HG02798 (cell line): ENCODE measurements around the gene PIK3R5.

Experiments
- ATAC-seq: cut with Tn5 transposase; IDR thresholded peaks from one replicate; pipeline ENCODE4 v1.9.1; 2021; ENCODE audit warnings: mild to moderate bottlenecking; ENCODE audit not compliant: unreplicated experiment, poor library complexity

The PIK3R5 gene

DNA sequence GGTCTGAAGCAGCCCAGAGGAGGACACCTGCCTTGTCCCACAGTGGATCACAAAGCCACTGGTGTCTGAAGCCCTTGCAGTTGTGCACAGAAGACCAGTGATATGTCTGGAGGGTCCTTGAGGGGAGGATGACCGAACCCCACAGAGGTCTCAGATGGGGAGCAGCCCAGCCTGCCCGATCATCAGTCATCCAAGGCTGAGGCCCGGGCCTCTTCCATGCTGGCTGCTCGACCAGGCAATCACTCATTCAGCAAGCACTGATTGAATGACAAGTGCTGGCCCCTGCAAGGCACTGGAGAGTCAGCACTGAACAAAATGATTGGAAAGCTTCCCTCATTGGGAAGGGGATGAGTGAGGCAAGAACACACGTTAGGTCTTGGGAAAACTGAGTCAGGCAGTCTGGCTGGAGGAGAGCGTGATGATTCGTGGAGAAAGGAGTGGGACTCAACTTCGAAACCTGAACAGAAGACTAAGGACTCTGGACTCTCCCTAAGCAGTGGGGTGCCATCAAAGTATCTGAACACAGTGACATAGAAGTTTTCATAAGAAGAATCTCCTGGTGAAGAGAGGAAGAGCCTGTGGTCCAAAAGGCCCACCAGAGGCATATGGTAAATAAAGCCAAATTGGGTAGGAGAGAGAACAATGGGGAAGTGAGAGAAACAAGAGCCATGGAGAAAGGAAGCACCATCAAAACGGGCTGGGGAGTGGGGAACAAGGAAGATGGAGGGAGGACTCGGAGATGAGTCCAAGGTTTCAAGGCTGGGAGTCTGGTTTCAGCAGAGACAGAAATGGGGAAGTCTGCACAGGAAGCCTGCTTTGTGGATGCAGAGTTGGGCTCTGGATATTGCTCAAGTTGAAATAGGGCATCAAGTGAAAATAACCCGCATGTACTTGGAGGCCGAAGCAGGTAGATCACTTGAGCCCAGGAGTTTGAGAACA is 10.2 kb downstream of the PIK3R5 start:
- no peak for ATAC-seq

DNA sequence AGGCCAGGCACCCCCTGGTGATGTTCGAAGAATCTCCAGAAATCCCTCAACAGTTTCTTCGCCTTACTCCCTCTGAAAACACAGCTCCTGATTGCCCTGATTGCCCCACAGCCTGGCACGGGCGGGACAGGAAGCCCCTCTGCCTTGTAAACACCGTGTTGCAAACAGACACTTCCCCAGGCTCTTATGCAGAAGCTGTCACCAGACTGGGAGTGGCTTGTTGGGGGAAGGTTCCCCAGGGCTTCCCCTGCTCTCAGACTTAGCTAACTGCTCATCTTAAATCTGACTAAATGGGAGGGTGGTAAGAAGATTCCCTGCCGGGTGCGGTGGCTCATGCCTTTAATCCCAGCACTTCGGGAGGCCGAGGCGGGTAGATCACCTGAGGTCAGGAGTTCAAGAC is 11.2 kb downstream of the PIK3R5 start:
- peak; percentile 64 for ATAC-seq

DNA sequence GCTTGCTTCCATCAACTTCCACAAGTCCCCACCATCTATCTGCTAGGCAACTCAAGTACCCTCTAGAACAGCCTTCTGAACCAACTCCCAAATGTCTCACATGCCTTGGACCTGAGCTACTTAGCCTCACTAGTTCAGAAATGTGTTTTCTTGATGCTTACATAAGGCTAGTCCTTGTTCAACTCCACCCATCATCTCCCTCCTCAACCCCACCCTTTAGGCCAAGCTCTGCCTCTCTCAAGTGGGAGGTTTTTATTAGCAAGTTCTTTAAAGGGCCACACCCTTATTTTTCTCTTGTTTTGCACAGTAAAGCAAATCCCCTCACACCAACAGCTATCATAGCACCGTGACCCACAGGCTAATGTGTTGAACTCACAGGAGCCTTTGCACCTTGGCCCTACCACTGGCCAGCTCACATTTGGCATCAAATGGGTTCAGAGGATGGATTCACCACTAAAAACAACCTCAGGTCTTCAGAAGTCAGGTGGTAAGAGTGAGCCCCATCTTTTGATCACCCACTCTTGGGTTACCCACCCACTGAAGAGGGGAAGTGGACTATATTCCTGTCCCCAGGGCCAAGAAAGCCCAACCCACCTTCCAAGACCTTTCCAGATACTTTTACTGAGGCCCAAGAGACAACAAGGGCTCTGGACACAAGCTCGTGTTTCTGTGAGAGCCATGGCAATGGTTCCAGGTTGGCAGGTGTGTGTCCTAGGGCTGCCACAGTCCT is 12.2 kb downstream of the PIK3R5 start:
- no peak for ATAC-seq

DNA sequence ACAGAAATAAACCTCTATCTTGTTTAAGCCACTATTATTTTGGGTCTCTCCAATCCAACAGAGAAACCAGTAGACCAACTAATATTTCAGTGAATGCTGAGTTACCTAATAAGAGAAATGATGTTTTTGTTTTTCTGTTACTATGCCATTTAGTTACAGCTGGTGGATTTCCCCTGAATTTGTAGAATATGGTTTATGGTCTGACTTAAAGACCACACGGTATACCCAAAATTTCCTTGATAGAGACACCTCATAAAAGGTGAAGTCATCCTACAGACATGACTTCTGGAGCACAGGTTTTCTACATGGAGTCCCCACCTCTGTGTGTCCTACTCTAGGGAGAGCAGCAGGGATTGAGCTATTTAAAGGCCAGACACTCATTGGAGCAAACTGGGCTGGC is 13.3 kb downstream of the PIK3R5 start:
- ATAC-seq: no peak

DNA sequence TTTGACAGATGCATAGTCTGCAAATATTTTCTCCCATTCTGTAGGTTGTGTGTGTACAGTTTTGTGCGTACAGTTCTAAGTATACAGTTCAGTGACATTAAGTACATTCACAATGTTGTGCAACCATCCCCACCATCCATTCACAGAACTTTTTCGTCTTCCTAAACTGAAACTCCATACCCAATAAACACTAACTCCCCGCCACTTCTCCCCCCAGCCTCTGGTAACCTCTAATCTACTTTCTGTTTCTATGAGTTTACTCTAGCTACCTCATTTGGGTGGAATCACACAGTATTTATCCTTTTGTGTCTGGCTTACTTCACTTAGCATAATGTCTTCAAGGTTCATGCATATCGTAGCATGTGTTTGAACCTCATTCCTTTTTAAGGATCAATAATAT is 14.3 kb downstream of the PIK3R5 start:
- ATAC-seq: no peak

DNA sequence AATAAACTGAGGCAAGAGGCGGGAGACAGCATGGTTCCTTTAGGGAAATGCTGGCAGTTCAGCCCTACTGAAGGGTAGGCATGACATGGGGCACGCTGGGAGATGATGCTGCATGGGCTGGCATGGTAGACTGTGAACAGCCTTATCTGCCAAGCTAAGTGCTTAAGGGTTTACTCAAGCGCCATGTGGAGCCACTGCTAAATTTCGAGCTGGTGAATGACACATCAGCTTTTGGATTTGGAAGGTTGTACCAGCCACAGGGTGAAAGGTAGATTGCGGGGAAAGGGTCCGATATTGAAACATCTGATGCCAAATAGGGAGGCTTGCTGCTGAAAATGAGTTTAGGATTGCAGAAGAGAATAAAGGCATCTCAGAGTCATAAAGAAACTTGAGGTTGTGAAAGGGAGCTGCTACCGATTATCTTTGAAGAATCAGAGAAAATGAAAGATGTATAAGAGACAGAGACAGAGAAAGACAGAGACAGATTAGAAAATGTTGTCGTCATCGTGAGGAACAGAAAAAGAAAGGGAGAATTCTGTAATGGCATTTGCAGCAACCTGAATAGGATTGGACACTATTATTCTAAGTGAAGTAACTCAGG is 16.3 kb downstream of the PIK3R5 start:
- ATAC-seq: peak; percentile 38

DNA sequence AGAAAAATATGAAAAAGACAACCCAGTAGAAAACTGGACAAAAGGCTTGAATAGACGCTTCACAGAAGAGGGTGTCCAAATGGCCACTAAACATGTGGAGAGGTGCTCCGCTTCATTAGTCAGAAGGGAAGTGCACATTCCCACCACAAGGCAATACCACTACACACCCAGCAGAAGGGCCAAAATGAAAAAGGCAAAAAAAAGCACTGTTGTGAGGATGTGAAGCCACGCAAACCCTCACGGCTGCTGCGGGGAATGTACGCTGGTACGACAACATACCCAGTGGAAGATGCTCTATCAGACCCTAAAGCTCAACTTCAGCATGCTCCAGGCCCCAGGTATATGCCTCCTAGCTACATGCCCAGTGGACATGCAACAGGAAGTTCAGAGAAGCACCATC is 17.0 kb downstream of the PIK3R5 start:
- no peak for ATAC-seq

DNA sequence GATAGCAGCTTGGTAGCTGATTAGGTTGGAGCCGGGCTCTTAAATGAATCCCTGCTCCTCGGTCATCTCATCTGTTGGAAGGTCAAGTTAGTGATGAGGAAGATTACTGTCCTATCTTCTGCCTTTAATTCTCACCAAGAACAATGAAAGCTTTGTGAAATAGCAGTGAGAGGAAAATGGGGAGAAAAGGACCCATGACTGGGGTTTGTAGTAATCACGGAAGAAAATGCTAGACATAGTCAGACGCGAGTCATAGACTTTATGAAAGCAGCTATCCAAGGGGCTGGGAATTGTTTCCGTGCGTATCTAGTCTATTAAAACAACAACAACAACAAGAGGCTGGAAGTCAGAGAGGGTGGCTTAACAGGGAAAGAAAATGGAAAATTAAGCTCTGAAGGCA is 18.3 kb downstream of the PIK3R5 start:
- no peak for ATAC-seq

DNA sequence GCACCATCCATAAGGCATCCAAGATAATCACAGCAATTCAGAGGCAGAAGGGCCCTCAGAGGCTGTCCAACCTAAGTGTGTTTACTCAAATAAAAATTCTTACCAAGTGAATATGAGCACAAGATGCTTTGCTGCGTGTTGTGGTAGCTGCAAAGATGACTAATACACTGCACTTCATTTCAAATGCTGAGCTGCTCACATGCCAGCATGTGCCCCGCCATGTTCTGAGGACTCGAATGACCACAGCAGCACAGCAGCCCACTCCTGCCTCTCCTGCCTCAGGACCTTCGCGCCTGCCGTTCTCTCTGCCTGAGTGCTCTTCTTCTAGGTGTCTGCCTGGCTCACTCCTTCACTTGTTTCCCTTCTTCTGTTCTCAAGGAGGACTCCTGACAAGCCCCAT is 19.0 kb downstream of the PIK3R5 start:
- ATAC-seq: no peak

DNA sequence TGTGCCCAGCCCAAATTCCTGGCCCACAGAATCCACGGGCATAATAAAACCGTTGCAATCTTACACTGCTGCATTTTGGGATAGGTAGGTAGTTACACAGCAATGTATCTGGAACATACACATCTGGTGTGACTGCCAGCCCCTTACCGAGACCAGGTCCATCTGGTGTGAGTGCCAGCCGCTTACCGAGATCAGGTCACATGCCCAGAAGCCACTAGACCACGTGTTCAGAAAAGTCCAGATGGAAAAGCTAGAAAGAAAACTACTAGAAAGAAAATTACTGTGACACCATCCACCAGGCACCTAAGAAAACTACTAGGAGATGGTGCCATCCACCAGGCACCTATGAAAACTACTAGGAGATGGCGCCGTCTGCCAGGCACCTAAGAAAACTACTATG is 19.4 kb downstream of the PIK3R5 start:
- no peak for ATAC-seq

DNA sequence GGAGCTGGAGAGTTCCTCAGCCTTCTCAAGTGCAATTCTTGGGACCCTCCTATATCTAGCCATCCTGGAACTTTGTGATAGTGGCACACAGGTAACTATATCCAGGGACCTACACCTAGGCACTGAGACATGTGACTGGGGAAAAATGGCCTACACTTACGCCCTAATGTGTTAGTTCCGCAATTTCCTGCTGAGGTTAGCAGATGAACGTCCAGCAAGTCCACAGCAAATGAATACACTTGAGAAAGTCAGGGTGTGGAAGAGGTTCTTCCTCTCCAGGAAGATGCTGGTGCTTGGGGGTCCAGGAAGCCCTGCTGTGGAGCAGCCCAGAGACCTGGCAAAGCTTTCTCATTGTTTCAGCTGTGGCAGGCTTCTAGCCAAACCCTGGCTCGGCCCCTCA is 20.8 kb downstream of the PIK3R5 start:
- no peak for ATAC-seq

DNA sequence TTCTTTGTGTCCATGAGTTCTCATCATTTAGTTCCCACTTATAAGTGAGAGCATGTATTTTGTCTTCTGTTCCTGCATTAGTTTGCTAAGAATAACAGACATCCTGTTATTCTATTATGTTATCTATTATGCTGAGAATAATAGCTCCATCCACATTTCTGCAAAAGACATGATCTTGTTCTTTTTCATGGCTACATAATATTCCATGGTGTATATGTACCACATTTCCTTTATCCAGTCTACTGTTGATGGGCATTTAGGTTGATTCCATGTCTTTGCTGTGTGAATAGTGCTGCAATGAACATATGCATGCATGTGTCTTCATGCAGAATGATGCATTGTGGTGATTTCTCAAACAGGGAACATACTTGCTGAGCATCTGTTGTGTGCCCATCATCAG is 21.4 kb downstream of the PIK3R5 start:
- no peak for ATAC-seq

DNA sequence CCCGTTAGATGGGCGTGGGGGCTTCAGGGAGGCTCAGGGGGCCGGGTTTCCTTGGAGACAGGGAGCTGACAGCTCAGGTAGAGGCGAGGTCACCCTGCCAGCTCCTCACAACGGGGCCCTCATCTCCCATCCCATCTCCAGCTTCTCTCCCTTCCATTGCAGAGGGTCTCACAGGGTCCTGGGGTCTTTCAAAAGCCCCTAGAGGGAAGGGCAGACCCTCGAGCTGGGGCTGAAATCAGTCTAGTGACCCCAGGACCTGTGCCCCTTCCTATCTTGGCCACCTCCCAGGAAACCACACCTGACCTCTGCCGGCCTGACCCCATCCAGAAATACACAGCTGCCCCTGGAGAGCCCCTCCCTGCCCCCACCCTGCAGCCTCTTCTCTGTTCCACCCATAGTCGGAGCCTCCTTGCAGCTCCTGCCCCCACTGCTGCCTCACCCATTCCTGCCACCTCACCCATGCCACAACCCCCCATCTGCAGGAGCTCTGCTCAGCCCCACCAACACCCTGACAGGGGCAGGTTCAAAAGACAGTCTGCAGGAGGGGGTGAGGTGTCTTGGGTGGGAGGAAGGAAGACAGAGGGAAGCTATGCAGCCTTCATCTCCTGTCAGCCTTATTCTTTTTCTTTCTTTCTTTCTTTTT is 23.4 kb downstream of the PIK3R5 start:
- ATAC-seq: no peak

DNA sequence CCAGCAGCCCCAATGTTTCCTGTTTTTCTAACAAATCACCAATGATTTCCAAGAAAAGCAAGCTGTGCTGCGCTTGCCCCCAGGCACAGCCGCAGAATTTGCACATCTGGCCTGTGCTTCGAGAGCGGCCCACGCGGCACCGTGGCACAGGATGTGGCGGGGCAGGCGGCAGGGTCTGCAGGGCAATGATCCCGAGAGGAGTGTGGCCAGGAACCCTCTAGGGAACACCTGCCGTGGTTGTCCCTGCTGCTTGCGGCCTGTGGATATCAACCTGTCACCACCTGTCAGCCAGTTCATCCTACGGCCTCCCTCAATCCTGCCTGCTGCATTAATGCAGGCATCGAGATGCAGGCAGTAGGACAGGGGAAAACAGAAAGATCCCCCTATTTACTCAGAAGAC is 24.0 kb downstream of the PIK3R5 start:
- peak; percentile 68 for ATAC-seq

DNA sequence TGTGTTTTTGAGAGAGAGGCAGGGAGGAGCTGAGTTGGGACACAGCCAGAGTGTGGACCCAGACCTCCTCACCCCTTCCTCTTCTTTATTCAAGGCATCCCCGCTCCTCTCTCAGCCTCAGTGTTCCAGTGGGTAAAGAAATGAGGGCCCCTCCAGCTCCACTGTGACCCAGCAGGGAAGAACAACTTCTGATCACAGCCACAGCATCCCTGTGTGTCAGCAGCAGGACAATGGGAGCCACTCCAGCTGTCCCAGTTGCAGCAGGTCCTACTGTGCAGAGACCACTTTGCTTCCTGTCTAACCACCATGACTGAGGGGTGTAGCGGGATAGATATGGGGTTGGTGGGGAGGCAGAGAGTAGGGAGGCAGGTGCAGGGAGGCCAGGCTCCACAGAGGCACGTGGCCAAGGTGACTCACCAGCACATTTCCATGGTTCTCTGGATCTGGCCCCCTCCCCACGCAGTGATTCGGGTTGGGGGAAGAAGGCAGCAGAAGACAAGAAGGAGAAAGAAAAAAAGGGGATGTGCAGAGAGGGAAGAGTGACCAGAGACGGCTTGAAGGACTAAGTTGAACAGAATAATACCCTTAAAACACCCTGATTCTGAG is 24.5 kb downstream of the PIK3R5 start:
- ATAC-seq: no peak

DNA sequence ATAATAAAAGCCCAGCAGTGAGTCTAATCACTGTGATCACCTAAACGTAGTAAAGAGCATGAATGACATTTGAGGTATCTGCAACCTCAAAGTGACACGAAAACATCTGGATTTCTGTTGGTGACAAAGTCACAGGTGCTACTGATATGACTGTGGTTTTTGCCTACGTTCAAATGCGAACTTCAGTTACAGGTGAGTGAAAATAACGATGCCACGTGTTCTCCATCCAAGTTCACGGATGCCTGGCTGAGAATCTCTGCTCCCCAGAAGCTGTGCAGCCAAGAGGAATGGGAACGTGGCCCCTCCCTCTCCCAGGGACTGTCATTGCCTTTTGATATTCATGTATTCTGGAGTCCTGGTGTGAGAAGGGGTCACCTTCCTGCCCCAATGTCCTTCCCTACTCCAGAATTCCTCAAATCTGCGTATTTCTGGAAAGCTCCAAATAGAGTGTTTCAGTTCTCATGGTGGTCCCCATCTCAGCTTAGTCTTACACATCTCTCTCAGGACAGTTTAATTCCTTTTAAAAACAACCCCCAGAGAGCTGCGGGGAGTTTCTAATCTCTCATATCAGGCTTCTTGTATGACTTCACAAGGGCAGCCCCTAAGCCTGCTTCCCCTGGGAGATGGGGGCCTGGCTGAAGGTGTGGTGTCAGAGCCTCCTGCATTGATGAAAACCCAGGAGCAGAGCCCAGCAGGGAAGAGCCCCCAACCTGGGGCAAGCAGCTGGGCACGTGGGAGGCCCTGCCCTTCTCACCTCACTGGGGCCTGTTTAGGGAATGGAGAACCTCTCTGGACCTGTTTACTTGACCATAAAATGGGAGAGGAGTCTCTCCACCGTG is 25.8 kb downstream of the PIK3R5 start:
- peak; percentile 42 for ATAC-seq

DNA sequence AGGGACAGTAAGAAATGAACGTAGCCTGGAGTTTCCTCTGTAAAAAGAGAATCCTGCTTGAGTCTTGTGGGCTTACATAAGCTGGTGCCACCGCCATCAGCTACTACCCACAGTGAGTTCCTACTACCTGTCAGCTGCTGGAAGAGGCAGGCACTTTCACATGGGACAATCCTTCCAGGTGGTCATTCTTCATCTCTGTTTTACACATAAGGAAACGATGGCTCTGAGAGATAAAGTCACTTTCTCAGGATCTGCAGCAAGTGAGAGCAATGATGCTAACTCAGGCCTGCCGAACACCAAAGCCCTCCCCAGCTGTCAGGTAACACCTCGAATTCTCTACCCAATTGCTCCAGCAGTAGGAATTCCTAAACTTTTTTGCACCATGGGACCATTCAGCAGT is 26.6 kb downstream of the PIK3R5 start:
- ATAC-seq: no peak

DNA sequence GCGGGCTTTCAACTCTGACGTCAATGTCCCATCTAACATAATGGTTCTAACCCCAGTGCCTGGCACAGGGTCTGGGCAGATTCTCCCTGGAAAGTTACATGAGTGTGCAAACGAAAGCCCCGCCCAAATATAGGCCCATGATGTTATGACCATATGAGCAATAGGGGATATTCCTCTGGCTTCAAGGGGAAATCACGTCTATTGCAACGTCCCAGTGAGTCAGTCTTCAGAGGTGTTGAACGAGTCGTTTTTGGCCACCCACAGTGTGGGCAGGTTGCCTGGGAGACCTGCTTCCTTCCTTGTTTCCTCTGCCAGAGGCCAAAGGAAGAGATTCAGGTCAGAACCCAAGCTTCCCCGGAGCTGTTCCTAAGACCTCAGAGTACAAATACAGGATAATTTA is 30.3 kb downstream of the PIK3R5 start:
- no peak for ATAC-seq

DNA sequence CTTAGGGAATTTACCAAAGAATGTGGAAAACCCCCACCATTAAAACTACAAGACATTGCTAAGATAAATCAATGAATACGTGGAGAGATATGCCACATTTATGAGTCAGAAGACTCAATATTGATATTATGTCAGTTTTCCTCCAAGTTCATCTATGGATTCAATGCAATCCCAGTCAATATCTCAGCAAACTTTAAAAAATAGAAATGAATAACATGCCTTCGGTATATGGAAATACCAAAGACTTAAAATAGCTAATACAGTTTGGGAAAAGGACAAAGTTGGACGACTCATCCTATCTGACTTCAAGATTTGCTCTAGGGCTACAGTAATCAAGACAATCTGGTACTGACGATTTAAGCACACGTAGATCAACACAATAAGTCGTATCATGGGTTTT is 31.2 kb downstream of the PIK3R5 start:
- no peak for ATAC-seq

DNA sequence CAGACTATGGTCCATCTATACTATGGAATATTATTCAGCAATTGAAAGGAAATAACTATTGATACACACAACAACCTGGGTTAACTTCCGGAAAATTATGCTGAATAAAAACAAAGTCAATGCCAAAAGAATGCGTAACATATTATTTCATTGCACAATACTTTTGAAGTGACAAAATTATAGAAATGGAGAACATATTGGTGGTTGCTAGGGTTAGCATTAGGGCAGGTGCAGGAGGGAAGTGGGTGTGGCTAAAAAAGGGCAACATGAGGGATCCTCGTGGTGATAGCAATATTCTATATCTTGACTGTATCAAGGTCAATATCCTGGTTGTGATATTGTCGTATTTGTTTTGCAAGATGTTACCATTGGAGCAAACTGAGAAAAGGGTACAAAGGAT is 34.9 kb downstream of the PIK3R5 start:
- ATAC-seq: no peak
